CD4-positive, CD25-positive, alpha-beta regulatory T cell (primary cell): Measurements from ENCODE around the gene KATNB1. TPM values are rescaled to one million over a fixed set of nuclear protein-coding genes. Genes with fewer than 3 reads are reported as not detected.
"Not testable (repeated sequence)": the region's sequence is repeated elsewhere in the genome, so short reads cannot be mapped to it uniquely, and the experiment has no call there.

Experiments
- ATAC-seq, 2 donors: fragments of 150-1000 bp; cut with Tn5 transposase; one replicate each; pipeline ENCODE4 v1.10.0; 2021; ENCODE audit warnings: low read depth in 2 of 2, moderate number of reproducible peaks in 2 of 2, moderate library complexity in 1 of 2
- DNase-seq, 3 donors: peaks; one replicate each; pipeline versions ENCODE4 v3.0.0 to v3.0.0-alpha.2; 2012 to 2022; ENCODE audit warnings: mixed read lengths in 1 of 3
- H3K27ac ChIP-seq: one replicate; pipeline ENCODE4 v1.7.0; 2013; ENCODE audit warnings: mild to moderate bottlenecking, low read length; ENCODE audit not compliant: insufficient read depth, poor library complexity, severe bottlenecking
- H3K27me3 ChIP-seq: one replicate; pipeline ENCODE4 v1.7.0; 2013; ENCODE audit warnings: low read length; ENCODE audit not compliant: control insufficient read depth, insufficient read depth
- H3K36me3 ChIP-seq: one replicate; pipeline ENCODE4 v1.7.0; 2013; ENCODE audit warnings: mild to moderate bottlenecking, low read length, moderate library complexity; ENCODE audit not compliant: control insufficient read depth, insufficient read depth
- H3K4me1 ChIP-seq: 2 replicates; pipeline ENCODE4 v1.7.0; 2013; ENCODE audit warnings: mild to moderate bottlenecking, low read length; ENCODE audit not compliant: insufficient read depth, control insufficient read depth, poor library complexity, severe bottlenecking
- H3K4me3 ChIP-seq: one replicate; pipeline ENCODE4 v1.7.0; 2013; ENCODE audit warnings: low read depth, mild to moderate bottlenecking, low read length, moderate library complexity
- H3K9me3 ChIP-seq, 2 experiments: 1 replicate in 1 of 2; 2 replicates in 1 of 2; pipeline ENCODE4 v1.7.0; 2013; ENCODE audit warnings: low read length in 2 of 2, mild to moderate bottlenecking in 1 of 2, moderate library complexity in 1 of 2; ENCODE audit not compliant: control insufficient read depth in 2 of 2
- H3K27ac Mint-ChIP-seq, 3 donors: one replicate each; pipeline ENCODE4 v1.8.0; 2020 to 2022; ENCODE audit warnings: mild to moderate bottlenecking in 3 of 3, mixed read lengths in 3 of 3, moderate library complexity in 2 of 3
- H3K27me3 Mint-ChIP-seq: one replicate; pipeline ENCODE4 v1.8.0; 2022; ENCODE audit warnings: mild to moderate bottlenecking, mixed read lengths
- H3K36me3 Mint-ChIP-seq: one replicate; pipeline ENCODE4 v1.8.0; 2020; ENCODE audit warnings: mixed read lengths
- H3K4me1 Mint-ChIP-seq, 4 donors: one replicate each; pipeline ENCODE4 v1.8.0; 2020 to 2022; ENCODE audit warnings: mixed read lengths in 4 of 4, mild to moderate bottlenecking in 1 of 4
- H3K4me3 Mint-ChIP-seq, 4 donors: one replicate each; pipeline ENCODE4 v1.8.0; 2020 to 2022; ENCODE audit warnings: mild to moderate bottlenecking in 4 of 4, mixed read lengths in 4 of 4, moderate library complexity in 3 of 4
- H3K9me3 Mint-ChIP-seq, 7 donors: one replicate each; pipeline ENCODE4 v1.8.0; 2020 to 2022; ENCODE audit warnings: mixed read lengths in 7 of 7, mild to moderate bottlenecking in 3 of 7, moderate library complexity in 2 of 7
- polyA plus RNA-seq, 4 donors: library from polyadenylated mRNA; unstranded; fragments of 300-500 nt; fragmentation: Illumina TruSeq; gene quantifications; one replicate each; pipeline ENCODE4 v1.2.3, GENCODE V29; 2021
- total RNA-seq: library from RNA; stranded (reverse); gene quantifications from one replicate; pipeline ENCODE4 v1.2.3, GENCODE V29; 2022

The KATNB1 gene
- total and polyA plus RNA-seq, 5 donors from 2014 or later: 12.8 to 20.3 (median 17.5) TPM

DNA sequence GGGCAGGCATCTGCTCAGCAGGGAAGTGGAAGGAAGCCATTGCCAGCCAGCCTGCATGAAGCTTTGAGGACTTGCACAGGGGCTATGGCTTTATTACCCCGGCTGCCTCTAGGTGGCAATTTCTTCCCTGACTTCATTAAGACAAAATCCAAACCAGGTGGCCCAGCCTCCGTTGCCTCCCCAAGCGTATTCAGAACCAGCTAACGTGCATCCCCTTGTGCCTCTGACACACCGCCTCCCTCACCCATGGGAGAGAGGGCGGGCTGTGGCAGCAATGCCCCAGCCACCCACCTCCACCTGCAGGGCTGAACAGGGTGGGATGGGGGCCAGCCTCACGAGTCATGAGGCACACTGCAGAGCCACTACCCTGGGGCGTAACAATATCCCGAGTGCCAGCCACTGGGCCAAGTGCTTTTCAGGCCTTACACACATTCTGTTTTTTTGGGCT is 59.9 kb downstream of the KATNB1 start:
- peaks cover 4% of the 10 kb centered on the region for H3K27me3 ChIP-seq
- no peaks in the 10 kb centered on the region for H3K9me3 ChIP-seq
- peaks cover 30% of the 10 kb centered on the region for H3K27me3 Mint-ChIP-seq
- no peaks in the 10 kb centered on the region for H3K9me3 Mint-ChIP-seq
- no peak for ATAC-seq
- H3K36me3 Mint-ChIP-seq: no peaks in the 10 kb centered on the region
- no peak overlapping the region for H3K4me3 ChIP-seq
- H3K36me3 ChIP-seq: no peaks in the 10 kb centered on the region
- H3K27ac Mint-ChIP-seq: no peak overlapping the region
- H3K4me1 ChIP-seq: no peaks in the 10 kb centered on the region
- no peak overlapping the region for H3K4me3 Mint-ChIP-seq
- H3K4me1 Mint-ChIP-seq: peaks cover 0 to 13% (median 2%) of the 10 kb centered on the region in 4 donors
- H3K27ac ChIP-seq: no peak overlapping the region
- peak in 1 of 3 donors; percentile 55 for DNase-seq

DNA sequence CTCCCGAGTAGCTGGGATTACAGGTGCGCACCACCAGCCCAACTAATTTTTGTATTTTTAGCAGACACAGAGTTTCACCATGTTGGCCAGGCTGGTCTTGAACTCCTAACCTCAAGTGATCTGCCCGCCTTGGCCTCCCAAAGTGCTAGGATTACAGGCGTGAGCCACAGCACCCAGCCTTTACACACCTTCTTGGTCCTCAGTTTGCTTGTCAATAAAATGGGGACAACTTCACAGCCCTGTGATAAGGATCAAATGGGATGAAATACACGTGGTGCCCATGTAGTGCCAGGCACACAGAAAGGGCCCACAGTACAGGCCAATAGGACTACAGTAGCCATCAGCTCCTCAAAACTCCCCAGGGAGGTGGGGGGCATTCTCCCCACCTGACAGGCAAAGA is 60.4 kb downstream of the KATNB1 start:
- H3K27ac Mint-ChIP-seq, ATAC-seq: not testable (repeated sequence)

DNA sequence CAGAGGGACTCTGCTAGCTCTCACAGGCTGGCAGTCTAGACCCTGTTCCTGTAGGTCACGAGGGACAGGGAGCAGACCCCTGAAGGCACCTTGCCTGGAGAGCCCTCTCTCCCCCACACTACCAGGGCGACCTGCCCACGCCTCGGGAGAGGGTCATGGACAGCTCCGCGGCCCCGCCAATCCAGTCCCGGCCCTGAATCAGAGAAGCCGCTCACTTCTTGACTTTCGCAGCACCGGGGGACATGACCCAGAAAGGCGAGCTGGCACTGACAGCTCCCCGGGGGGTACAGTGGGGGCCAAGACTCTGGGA is 61.6 kb downstream of the KATNB1 start:
- Mint-ChIP-seq H3K27ac (no peak overlapping the region), H3K4me1 (peaks cover 0 to 14% (median 2%) of the 10 kb centered on the region in 4 donors), H3K9me3 (no peaks in the 10 kb centered on the region), H3K36me3 (no peaks in the 10 kb centered on the region), H3K4me3 (no peak overlapping the region), H3K27me3 (peaks cover 34% of the 10 kb centered on the region)
- Histone ChIP-seq H3K4me3 (no peak overlapping the region), H3K27me3 (peaks cover 16% of the 10 kb centered on the region), H3K9me3 (no peaks in the 10 kb centered on the region), H3K36me3 (no peaks in the 10 kb centered on the region), H3K27ac (no peak overlapping the region), H3K4me1 (peaks cover 5% of the 10 kb centered on the region)
- no peak for ATAC-seq
- no peak for DNase-seq

More for the DNA sequence above, 60.4 kb downstream of the KATNB1 start:
- Mint-ChIP-seq H3K4me1 (peaks cover 0 to 14% (median 2%) of the 10 kb centered on the region in 4 donors), H3K27me3 (peaks cover 34% of the 10 kb centered on the region)
- not testable (repeated sequence) for H3K36me3 Mint-ChIP-seq, H3K4me3 ChIP-seq, DNase-seq, H3K36me3 ChIP-seq, H3K27me3 ChIP-seq, H3K9me3 Mint-ChIP-seq, H3K9me3 ChIP-seq, H3K4me1 ChIP-seq, H3K4me3 Mint-ChIP-seq, H3K27ac ChIP-seq

DNA sequence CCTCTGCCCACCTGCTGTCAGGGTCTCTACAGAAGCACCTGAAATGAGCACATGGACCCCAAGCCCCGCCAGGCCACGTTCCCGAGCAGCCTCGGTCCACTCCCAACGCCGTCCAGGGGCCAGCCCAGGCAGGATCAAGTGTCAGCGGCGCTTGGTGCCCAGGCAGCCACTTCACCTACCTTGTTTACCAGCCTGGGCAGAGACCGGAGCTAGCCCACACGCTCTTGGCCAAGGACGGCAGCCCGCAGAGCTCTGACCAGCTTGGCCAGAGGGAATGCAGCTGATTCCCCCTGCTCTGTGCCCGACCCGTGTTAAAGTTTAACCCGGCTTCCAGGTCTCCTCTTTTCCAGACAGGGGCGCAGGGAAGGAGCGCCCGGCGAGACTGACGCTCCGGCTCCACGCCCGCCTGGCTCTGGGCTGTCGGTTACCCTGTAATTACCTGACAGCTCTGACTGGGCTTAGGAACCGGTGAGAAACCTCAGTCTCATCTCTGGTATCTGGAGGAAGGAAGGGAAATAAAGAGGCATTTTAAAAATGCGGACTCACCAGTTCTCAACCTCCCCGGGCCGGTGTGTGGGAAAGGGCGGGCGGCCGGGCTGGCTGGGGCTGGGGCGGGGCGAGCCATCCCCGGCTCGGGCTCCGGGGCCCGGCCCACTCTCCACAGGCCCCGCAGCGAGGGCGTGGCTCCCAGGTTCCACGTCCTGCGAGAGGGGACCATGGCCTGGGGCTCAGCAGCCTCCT is 62.1 kb downstream of the KATNB1 start:
- peaks cover 0 to 17% (median 5%) of the 10 kb centered on the region in 4 donors for H3K4me1 Mint-ChIP-seq
- ATAC-seq: no peak
- no peak overlapping the region for H3K4me3 Mint-ChIP-seq
- Histone ChIP-seq H3K27ac (no peak overlapping the region), H3K36me3 (no peaks in the 10 kb centered on the region), H3K9me3 (no peaks in the 10 kb centered on the region), H3K4me1 (peaks cover 5% of the 10 kb centered on the region), H3K27me3 (peaks cover 16% of the 10 kb centered on the region), H3K4me3 (no peak overlapping the region)
- H3K27me3 Mint-ChIP-seq: peaks cover 34% of the 10 kb centered on the region
- peaks cover 0 to 2% (median 0%) of the 10 kb centered on the region in 7 donors for H3K9me3 Mint-ChIP-seq
- peaks cover 2% of the 10 kb centered on the region for H3K36me3 Mint-ChIP-seq
- DNase-seq: no peak
- H3K27ac Mint-ChIP-seq: no peak overlapping the region

DNA sequence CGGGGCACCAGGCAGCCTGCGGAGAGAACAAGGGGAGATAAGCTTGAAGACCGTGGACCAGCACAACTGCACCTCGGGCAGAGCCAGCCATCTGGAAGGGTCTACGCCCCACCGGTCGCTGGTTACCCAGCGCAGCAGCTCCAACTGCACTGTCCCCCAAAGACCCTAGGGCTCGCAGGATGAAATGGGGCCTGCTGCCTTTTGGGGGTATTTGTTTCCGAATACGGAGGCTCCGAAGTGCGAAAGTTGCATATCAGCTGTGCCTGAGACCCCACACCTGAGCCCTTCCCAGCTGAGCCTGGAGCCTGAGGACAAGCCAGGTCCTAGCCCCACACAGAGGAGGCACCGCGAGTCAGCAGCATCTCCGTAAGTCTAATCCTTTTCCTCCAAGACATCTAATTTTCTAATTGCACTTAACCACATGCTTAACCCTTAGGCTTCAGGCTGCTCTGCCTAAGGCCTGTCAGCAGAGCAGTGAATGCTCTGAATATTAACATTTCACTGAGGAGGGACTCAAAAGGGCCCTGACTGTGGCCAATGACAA is 62.8 kb downstream of the KATNB1 start:
- H3K27me3 ChIP-seq: peaks cover 16% of the 10 kb centered on the region
- Mint-ChIP-seq H3K9me3 (peaks cover 0 to 4% (median 0%) of the 10 kb centered on the region in 7 donors), H3K36me3 (peaks cover 3% of the 10 kb centered on the region), H3K27ac (no peak overlapping the region), H3K4me1 (peaks cover 0 to 20% (median 7%) of the 10 kb centered on the region in 4 donors), H3K27me3 (peaks cover 40% of the 10 kb centered on the region), H3K4me3 (no peak overlapping the region)
- no peaks in the 10 kb centered on the region for H3K36me3 ChIP-seq
- H3K27ac ChIP-seq: no peak overlapping the region
- no peak for DNase-seq
- H3K9me3 ChIP-seq: no peaks in the 10 kb centered on the region
- no peak overlapping the region for H3K4me3 ChIP-seq
- ATAC-seq: no peak
- H3K4me1 ChIP-seq: peaks cover 5% of the 10 kb centered on the region

DNA sequence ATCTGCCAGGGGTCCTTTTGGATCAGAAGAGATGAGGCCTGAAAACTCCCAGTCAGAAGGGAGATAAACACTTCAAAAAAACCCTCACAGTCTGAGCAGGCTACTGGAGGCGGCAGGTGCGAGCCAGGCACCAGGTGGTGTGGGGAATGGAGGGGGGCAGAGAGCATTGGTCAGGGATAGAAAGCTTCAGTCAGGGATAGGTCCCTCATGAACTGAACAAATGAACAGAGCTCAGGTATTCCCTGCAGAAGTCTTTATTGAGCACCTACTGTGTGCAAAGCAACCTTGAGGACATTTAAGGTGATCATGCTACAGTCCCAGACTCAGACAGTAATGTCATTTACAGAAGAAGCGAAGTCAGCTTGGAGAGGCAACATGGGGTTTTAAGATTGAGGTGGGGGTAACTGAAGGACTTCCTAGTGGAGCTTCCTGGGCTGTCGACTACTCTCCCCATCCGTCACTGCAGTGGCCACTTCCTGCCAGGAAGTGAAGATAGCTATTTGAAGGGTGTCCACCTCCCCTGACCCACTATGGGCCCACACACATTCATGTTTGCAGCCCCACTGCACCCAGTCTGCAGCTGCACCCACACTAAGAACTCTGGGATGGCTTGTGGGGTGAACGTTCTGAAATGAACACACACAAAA is 63.5 kb downstream of the KATNB1 start:
- ATAC-seq (no peak), DNase-seq (no peak)
- Mint-ChIP-seq H3K4me1 (peaks cover 0 to 20% (median 7%) of the 10 kb centered on the region in 4 donors), H3K27ac (no peak overlapping the region), H3K36me3 (peaks cover 3% of the 10 kb centered on the region), H3K4me3 (peak overlapping the region in 1 of 4 donors; percentile 34), H3K9me3 (peaks cover 0 to 4% (median 0%) of the 10 kb centered on the region in 7 donors), H3K27me3 (peaks cover 47% of the 10 kb centered on the region)
- no peaks in the 10 kb centered on the region for H3K36me3 ChIP-seq
- H3K27ac ChIP-seq: no peak overlapping the region
- H3K4me3 ChIP-seq: no peak overlapping the region
- H3K4me1 ChIP-seq: peaks cover 5% of the 10 kb centered on the region
- H3K9me3 ChIP-seq: no peaks in the 10 kb centered on the region
- H3K27me3 ChIP-seq: peaks cover 16% of the 10 kb centered on the region

DNA sequence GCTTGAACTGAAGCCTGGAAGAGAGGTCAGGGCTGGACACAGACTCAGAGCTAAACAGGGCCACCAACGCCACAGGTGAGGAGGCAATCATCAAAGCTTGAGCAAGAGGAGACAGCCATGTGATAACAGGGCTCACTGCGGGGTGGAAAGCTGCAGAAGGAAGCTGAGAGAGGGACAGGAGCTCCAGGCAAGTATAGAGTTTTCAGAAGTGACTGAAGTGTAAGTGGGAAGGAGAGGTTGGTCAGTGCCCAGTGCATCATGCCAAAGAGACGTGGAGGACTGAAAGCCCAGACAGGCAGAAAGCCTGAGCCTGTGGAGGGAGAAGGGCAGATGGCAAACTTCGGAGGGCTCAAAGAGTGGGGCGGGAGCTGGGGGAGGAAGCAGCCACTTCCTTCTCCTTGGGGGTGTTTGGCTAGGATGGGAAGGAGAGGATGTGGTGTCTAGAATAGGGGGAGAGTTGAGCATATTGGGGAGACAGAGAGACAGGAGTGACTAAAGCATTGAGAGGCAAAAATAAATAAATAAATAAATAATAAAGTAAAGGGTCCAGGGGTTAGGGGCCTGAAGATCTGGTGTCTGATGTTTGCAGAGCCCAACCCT is 64.1 kb downstream of the KATNB1 start:
- DNase-seq (no peak), ATAC-seq (no peak)
- H3K9me3 ChIP-seq: no peaks in the 10 kb centered on the region
- Mint-ChIP-seq H3K9me3 (peaks cover 0 to 4% (median 0%) of the 10 kb centered on the region in 7 donors), H3K36me3 (peaks cover 3% of the 10 kb centered on the region), H3K27ac (peak overlapping the region in 1 of 3 donors; percentile 88), H3K27me3 (peaks cover 54% of the 10 kb centered on the region), H3K4me1 (peaks cover 0 to 20% (median 9%) of the 10 kb centered on the region in 4 donors), H3K4me3 (peak overlapping the region in 1 of 4 donors; percentile 27)
- no peaks in the 10 kb centered on the region for H3K36me3 ChIP-seq
- H3K4me3 ChIP-seq: no peak overlapping the region
- H3K27ac ChIP-seq: no peak overlapping the region
- peaks cover 5% of the 10 kb centered on the region for H3K4me1 ChIP-seq
- peaks cover 16% of the 10 kb centered on the region for H3K27me3 ChIP-seq
